ENCODE results near the gene CEACAM16. TPM values are rescaled to one million over a fixed set of nuclear protein-coding genes. Genes with fewer than 3 reads are reported as not detected.
A peak's percentile ranks its signal among the peaks of the same experiment; 100 is the strongest.

The CEACAM16 gene
- total and polyA plus RNA-seq, 10 donors: not detected

- intact Hi-C loops (cut with DNase I; ENCODE audit: low total_unique reads): no loop called here
- Histone ChIP-seq H3K4me1 (peaks cover 14 to 66% (median 39%) of the 10 kb centered on the region in 6 donors), H3K4me3 (no peak overlapping the region), H3K27ac (no peak overlapping the region), H3K9me3 (no peaks in the 10 kb centered on the region), H3K36me3 (no peaks in the 10 kb centered on the region), H3K27me3 (replicated peaks in 1 of 7) (no peaks in the 10 kb centered on the region)
- no peak for TF ChIP-seq CTCF (IDR thresholded peaks at IDR 0.05 in 8 of 11, conservative IDR thresholded peaks at IDR 0.05 in 3 of 11)
- TF ChIP-seq POLR2AphosphoS5 (IDR thresholded peaks at IDR 0.05): no peak
- TF ChIP-seq POLR2A (IDR thresholded peaks at IDR 0.05): no peak
- 3 to 47% (median 42%) methylated on average over 1 of the region's 1 CpG for WGBS, 5 donors
- DNase-seq: no peak
Observed at GRCh38 chr19:44734357-44734756, 35.4 kb downstream of the CEACAM16 start.

- TF ChIP-seq POLR2AphosphoS5 (IDR thresholded peaks at IDR 0.05): no peak
- TF ChIP-seq CTCF (IDR thresholded peaks at IDR 0.05 in 8 of 11, conservative IDR thresholded peaks at IDR 0.05 in 3 of 11): no peak
- no peak for TF ChIP-seq POLR2A (IDR thresholded peaks at IDR 0.05)
- Histone ChIP-seq H3K27ac (no peak overlapping the region), H3K9me3 (no peaks in the 10 kb centered on the region), H3K27me3 (replicated peaks in 1 of 7) (no peaks in the 10 kb centered on the region), H3K4me1 (peaks cover 14 to 67% (median 37%) of the 10 kb centered on the region in 6 donors), H3K4me3 (no peak overlapping the region), H3K36me3 (no peaks in the 10 kb centered on the region)
- no peak for DNase-seq
- intact Hi-C loops (cut with DNase I; ENCODE audit: low total_unique reads): no loop called here
- 82 to 87% (median 84%) methylated on average over 5 of the region's 5 CpGs for WGBS, 5 donors
Observed at GRCh38 chr19:44735011-44735410, 36.1 kb downstream of the CEACAM16 start.

GRCh38 chr19:44737238-44738071 is 38.5 kb downstream of the CEACAM16 start:
- no peaks in the 10 kb centered on the region for H3K36me3 ChIP-seq
- H3K9me3 ChIP-seq: no peaks in the 10 kb centered on the region
- peak overlapping the region in 7 of 8 donors; percentile 14 to 77 (median 51) for H3K27ac ChIP-seq
- no peak for TF ChIP-seq POLR2A (IDR thresholded peaks at IDR 0.05)
- TF ChIP-seq POLR2AphosphoS5 (IDR thresholded peaks at IDR 0.05): no peak
- no peak for TF ChIP-seq CTCF (IDR thresholded peaks at IDR 0.05 in 8 of 11, conservative IDR thresholded peaks at IDR 0.05 in 3 of 11)
- no peak overlapping the region for H3K4me3 ChIP-seq
- intact Hi-C loops (cut with DNase I; ENCODE audit: low total_unique reads): no loop called here
- H3K4me1 ChIP-seq: peaks cover 23 to 90% (median 59%) of the 10 kb centered on the region in 6 donors
- 49 to 65% (median 56%) methylated on average over 11 to 13 of the region's 13 CpGs for WGBS, 5 donors
- peak; percentile 43 for DNase-seq
- H3K27me3 ChIP-seq (replicated peaks in 1 of 7): no peaks in the 10 kb centered on the region

- Histone ChIP-seq H3K4me3 (no peak overlapping the region), H3K36me3 (no peaks in the 10 kb centered on the region), H3K27me3 (replicated peaks in 1 of 7) (no peaks in the 10 kb centered on the region), H3K4me1 (peaks cover 27 to 94% (median 65%) of the 10 kb centered on the region in 6 donors), H3K27ac (peak overlapping the region in 3 of 8 donors; percentile 29 to 77 (median 67)), H3K9me3 (no peaks in the 10 kb centered on the region)
- DNase-seq: no peak
- 63 to 90% (median 71%) methylated on average over 2 of the region's 2 CpGs for WGBS, 5 donors
- no peak for TF ChIP-seq POLR2AphosphoS5 (IDR thresholded peaks at IDR 0.05)
- no peak for TF ChIP-seq CTCF (IDR thresholded peaks at IDR 0.05 in 8 of 11, conservative IDR thresholded peaks at IDR 0.05 in 3 of 11)
- TF ChIP-seq POLR2A (IDR thresholded peaks at IDR 0.05): no peak
- intact Hi-C loops (cut with DNase I; ENCODE audit: low total_unique reads): no loop called here
Observed at GRCh38 chr19:44738136-44738535, 39.2 kb downstream of the CEACAM16 start.
